ENCODE results near the gene MSX2.

MSX2 gene

DNA sequence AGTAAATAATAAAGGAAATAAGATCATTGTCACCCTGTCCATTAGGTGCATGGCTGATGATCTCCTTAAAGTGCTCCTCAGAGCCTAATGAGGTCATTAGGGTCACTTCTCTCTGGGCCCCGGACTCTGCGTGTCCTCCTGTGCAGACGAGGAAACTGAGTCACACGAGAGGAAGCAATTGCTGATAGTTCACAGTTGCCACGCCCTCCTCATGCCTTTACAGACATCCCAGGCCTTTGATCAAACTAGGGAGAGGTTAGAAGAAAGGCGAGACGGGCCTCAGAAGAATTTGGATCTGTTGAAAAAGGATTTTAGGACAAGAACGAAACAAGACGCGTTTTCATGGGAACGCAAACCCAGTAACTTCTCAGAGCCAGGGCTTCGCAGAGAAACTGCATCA lies 32.0 kb upstream of the MSX2 start:
- Histone ChIP-seq H3K4me1 (no peaks in the 10 kb centered on the region), H3K4me3 (ENCODE audit: low read depth, low read length) (no peak overlapping the region), H3K9me3 (ENCODE audit: control insufficient read depth, low read length) (no peaks in the 10 kb centered on the region), H2AFZ (no peak overlapping the region), H3K36me3 (ENCODE audit: control insufficient read depth, insufficient read depth, low read length) (no peaks in the 10 kb centered on the region), H3K9ac (no peak overlapping the region), H3K79me2 (no peaks in the 10 kb centered on the region), H3K27ac (no peak overlapping the region), H3K4me2 (ENCODE audit: low read length) (no peak overlapping the region), H3K27me3 (ENCODE audit: control insufficient read depth, insufficient read depth, low read length) (no peaks in the 10 kb centered on the region)
- TF ChIP-seq, protein P1, sequence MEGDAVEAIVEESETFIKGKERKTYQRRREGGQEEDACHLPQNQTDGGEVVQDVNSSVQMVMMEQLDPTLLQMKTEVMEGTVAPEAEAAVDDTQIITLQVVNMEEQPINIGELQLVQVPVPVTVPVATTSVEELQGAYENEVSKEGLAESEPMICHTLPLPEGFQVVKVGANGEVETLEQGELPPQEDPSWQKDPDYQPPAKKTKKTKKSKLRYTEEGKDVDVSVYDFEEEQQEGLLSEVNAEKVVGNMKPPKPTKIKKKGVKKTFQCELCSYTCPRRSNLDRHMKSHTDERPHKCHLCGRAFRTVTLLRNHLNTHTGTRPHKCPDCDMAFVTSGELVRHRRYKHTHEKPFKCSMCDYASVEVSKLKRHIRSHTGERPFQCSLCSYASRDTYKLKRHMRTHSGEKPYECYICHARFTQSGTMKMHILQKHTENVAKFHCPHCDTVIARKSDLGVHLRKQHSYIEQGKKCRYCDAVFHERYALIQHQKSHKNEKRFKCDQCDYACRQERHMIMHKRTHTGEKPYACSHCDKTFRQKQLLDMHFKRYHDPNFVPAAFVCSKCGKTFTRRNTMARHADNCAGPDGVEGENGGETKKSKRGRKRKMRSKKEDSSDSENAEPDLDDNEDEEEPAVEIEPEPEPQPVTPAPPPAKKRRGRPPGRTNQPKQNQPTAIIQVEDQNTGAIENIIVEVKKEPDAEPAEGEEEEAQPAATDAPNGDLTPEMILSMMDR (IDR thresholded peaks at IDR 0.05) = no peak

DNA sequence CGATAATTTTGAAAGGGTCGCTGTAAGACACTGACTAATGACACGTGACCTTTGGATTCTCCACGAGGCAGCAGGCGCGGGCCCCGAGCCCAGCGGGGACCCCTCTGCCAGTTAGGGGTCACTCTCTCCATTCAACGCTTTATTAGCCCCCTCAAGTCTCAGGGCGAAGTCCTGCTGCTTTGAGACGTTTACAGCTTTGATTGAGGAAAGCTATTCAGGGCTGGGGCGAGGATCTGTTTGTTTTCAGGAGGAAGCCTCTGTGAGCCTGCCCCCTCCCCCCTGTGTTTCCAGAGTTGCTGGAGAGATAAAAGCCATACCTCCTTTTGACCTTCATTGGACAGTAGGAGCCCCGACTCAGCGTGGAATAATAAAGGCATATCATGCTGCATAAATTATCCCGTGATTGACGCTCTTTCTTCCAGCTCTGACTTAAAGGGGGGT lies 31.4 kb upstream of the MSX2 start:
- no peaks in the 10 kb centered on the region for H3K36me3 ChIP-seq (ENCODE audit: control insufficient read depth, insufficient read depth, low read length)
- no peaks in the 10 kb centered on the region for H3K9me3 ChIP-seq (ENCODE audit: control insufficient read depth, low read length)
- no peaks in the 10 kb centered on the region for H3K27me3 ChIP-seq (ENCODE audit: control insufficient read depth, insufficient read depth, low read length)
- H3K4me2 ChIP-seq (ENCODE audit: low read length) = no peak overlapping the region
- no peaks in the 10 kb centered on the region for H3K4me1 ChIP-seq
- no peak overlapping the region for H3K27ac ChIP-seq
- no peak overlapping the region for H3K4me3 ChIP-seq (ENCODE audit: low read depth, low read length)
- H2AFZ ChIP-seq = no peak overlapping the region
- no peak overlapping the region for H3K9ac ChIP-seq
- H3K79me2 ChIP-seq = no peaks in the 10 kb centered on the region
- TF ChIP-seq, protein P1 (IDR thresholded peaks at IDR 0.05) = no peak

DNA sequence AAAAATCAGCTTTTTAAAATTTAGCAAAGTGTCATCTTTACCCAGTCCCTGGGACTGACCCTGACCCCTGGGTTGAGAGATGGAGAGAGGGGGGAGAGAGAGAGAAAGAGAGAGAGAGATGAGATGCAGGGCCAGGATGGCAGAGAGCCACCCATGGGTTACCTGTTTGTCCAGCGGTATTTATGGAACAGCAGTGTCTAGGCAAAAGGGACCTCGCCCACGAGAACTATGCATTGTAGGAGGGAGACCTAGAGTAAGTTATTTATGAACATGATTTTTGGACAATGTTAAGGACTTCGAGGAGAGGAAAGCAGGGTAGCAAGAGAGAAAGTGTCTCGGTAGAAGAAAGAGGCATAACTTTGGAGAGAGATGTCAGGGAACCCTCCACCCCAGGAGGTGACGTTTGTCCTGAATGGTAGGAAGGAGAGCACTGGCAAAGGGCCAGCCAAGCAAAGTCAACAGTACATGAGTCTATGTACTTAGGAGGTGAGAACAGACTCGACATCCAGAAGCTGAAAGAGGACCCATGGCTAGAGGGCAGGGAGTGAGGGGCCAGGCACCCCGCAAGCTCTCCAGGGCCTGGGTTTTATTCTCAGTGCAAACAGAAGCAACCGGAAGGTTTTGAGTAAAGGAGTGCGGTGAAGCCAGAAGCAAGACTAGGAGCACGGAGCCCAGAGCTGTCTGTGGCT lies 30.5 kb upstream of the MSX2 start:
- H3K9ac ChIP-seq = no peak overlapping the region
- no peaks in the 10 kb centered on the region for H3K4me1 ChIP-seq
- no peaks in the 10 kb centered on the region for H3K79me2 ChIP-seq
- no peaks in the 10 kb centered on the region for H3K9me3 ChIP-seq (ENCODE audit: control insufficient read depth, low read length)
- H3K4me2 ChIP-seq (ENCODE audit: low read length) = no peak overlapping the region
- no peak overlapping the region for H2AFZ ChIP-seq
- no peaks in the 10 kb centered on the region for H3K27me3 ChIP-seq (ENCODE audit: control insufficient read depth, insufficient read depth, low read length)
- H3K4me3 ChIP-seq (ENCODE audit: low read depth, low read length) = no peak overlapping the region
- no peak overlapping the region for H3K27ac ChIP-seq
- no peaks in the 10 kb centered on the region for H3K36me3 ChIP-seq (ENCODE audit: control insufficient read depth, insufficient read depth, low read length)
- TF ChIP-seq, protein P1 (IDR thresholded peaks at IDR 0.05) = no peak

DNA sequence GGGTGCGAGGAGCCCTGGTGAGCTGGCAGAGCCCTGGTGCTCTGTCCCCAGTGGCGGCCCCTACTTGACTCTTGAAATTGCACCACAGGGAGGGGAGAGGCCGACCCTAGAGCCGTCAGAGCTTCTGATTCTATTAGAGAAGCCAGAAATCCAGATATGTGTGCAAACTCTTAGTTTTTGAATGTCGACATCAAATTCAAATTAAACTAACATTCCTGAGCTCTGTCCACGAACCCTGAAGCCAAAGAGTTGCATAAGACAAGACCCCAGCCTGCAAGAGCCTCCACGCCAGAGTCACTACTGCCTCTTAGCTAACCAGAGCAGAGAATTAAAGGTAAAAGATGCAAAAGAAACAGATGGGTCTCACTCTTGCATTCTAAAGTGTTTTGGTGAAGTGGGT lies 29.8 kb upstream of the MSX2 start:
- Histone ChIP-seq H3K27ac (no peak overlapping the region), H3K9me3 (ENCODE audit: control insufficient read depth, low read length) (no peaks in the 10 kb centered on the region), H3K4me2 (ENCODE audit: low read length) (no peak overlapping the region), H3K4me3 (ENCODE audit: low read depth, low read length) (no peak overlapping the region), H3K27me3 (ENCODE audit: control insufficient read depth, insufficient read depth, low read length) (no peaks in the 10 kb centered on the region), H3K4me1 (no peaks in the 10 kb centered on the region), H2AFZ (no peak overlapping the region), H3K79me2 (no peaks in the 10 kb centered on the region), H3K9ac (no peak overlapping the region), H3K36me3 (ENCODE audit: control insufficient read depth, insufficient read depth, low read length) (no peaks in the 10 kb centered on the region)
- TF ChIP-seq, protein P1 (IDR thresholded peaks at IDR 0.05) = no peak

DNA sequence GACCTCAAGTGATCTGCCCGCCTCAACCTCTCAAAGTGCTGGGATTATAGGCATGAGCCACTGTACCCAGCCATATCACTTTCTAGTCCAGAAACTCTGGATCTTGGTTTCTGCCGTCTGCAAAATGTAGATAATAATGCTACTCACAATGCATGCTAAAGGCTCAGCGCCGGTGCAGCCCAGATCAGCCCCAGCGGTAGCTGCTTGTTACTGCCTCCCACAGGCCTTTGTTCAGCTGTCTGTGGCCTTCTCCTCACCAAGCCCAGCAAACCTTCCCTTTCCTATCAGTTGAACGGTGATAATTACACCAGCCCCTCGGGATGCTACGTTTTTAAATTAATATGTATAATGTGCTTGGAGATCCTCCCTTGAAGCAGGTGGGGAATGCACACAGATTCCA lies 26.2 kb upstream of the MSX2 start:
- H3K27ac ChIP-seq = no peak overlapping the region
- H3K4me3 ChIP-seq (ENCODE audit: low read depth, low read length) = no peak overlapping the region
- H3K4me1 ChIP-seq = no peaks in the 10 kb centered on the region
- no peak overlapping the region for H3K9ac ChIP-seq
- H3K9me3 ChIP-seq (ENCODE audit: control insufficient read depth, low read length) = no peaks in the 10 kb centered on the region
- no peaks in the 10 kb centered on the region for H3K79me2 ChIP-seq
- TF ChIP-seq, protein P1 (IDR thresholded peaks at IDR 0.05) = peak; percentile 19
- no peak overlapping the region for H3K4me2 ChIP-seq (ENCODE audit: low read length)
- H3K27me3 ChIP-seq (ENCODE audit: control insufficient read depth, insufficient read depth, low read length) = no peaks in the 10 kb centered on the region
- H2AFZ ChIP-seq = peak overlapping the region; percentile 46
- no peaks in the 10 kb centered on the region for H3K36me3 ChIP-seq (ENCODE audit: control insufficient read depth, insufficient read depth, low read length)

All from parathyroid adenoma (tissue), 2 donors.